Transverse colon (tissue), 3 donors: Measurements from ENCODE around the gene ARRDC5.

Source experiments
- CTCF ChIP-seq, 5 experiments: fragments of 200-600 bp in 3 of 5; fragments of 450-650 bp in 2 of 5; sonication (generic) in 3 of 5; IDR thresholded peaks; 1 replicate in 2 of 5; 2 replicates in 3 of 5; pipeline ENCODE4 v1.5.1; 2016 to 2017; ENCODE audit warnings: antibody characterized with exemption in 5 of 5, inconsistent platforms in 3 of 5, mild to moderate bottlenecking in 2 of 5, moderate library complexity in 1 of 5
- POLR2A ChIP-seq: fragments of 450-650 bp; IDR thresholded peaks from one replicate; pipeline ENCODE4 v1.6.1; 2016; ENCODE audit warnings: antibody characterized with exemption, mild to moderate bottlenecking, moderate library complexity

DNA sequence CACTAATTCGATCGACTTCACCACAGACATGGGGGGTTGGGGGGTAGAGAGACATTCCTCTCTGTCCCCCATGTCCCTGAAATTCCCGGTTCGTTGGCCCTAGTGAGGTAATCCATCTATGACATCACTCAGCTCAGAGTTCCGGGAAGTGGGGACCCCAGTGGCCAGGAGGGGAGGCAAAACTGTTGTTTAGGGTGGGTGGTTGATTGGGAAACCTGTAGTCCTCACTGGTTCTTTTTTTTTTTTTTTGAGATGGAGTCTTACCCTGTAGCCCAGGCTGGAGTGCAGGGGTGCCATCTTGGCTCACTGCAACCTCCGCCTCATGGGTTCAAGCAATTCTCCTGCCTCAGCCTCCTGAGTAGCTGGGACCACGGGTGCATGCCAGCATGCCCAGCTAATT is at the start of gene ARRDC5:
- TF ChIP-seq CTCF (IDR thresholded peaks at IDR 0.05) (no peak), POLR2A (no peak)
